Smooth muscle cell (in vitro differentiated cells): ENCODE measurements around the gene ATP6V1B1. TPM values are rescaled to one million over a fixed set of nuclear protein-coding genes. Genes with fewer than 3 reads are reported as not detected.

Experiments used
- DNase-seq: peaks from one replicate; lab custom pipeline; 2025; ENCODE audit not compliant: unreplicated experiment; lab: John Stamatoyannopoulos, UW
- H2AFZ ChIP-seq: fragments of 200-600 bp; sonication (generic); 2 replicates; pipeline ENCODE4 v1.6.0; 2016; ENCODE audit warnings: antibody characterized with exemption, low read depth, mild to moderate bottlenecking
- H3F3A ChIP-seq: fragments of 200-600 bp; sonication (generic); 2 replicates; pipeline ENCODE4 v1.6.0; 2017; ENCODE audit warnings: antibody characterized with exemption, low read depth
- H3K27ac ChIP-seq: fragments of 200-600 bp; sonication (generic); 2 replicates; pipeline ENCODE4 v1.5.1; 2016; ENCODE audit warnings: low read depth, mild to moderate bottlenecking
- H3K27me3 ChIP-seq: fragments of 200-600 bp; sonication (generic); 2 replicates; pipeline ENCODE4 v1.6.1; 2016; ENCODE audit warnings: low read depth, mild to moderate bottlenecking
- H3K36me3 ChIP-seq: fragments of 200-600 bp; sonication (generic); 2 replicates; pipeline ENCODE4 v1.5.1; 2016; ENCODE audit warnings: low read depth
- H3K4me1 ChIP-seq: fragments of 200-600 bp; sonication (generic); 2 replicates; pipeline ENCODE4 v1.5.1; 2016; ENCODE audit warnings: low read depth
- H3K4me2 ChIP-seq: fragments of 200-600 bp; sonication (generic); 2 replicates; pipeline ENCODE4 v1.6.0; 2016; ENCODE audit warnings: mild to moderate bottlenecking
- H3K4me3 ChIP-seq: fragments of 200-600 bp; sonication (generic); 2 replicates; pipeline ENCODE4 v1.5.1; 2016; ENCODE audit warnings: mild to moderate bottlenecking
- H3K79me2 ChIP-seq: fragments of 200-600 bp; sonication (generic); 2 replicates; pipeline ENCODE4 v1.6.0; 2016; ENCODE audit warnings: low read depth, mild to moderate bottlenecking
- H3K9ac ChIP-seq: fragments of 200-600 bp; sonication (generic); 2 replicates; pipeline ENCODE4 v1.6.0; 2016; ENCODE audit warnings: low read depth
- H3K9me3 ChIP-seq: fragments of 200-600 bp; sonication (generic); replicated peaks from 2 replicates; pipeline ENCODE4 v1.5.1; 2016; ENCODE audit warnings: low read depth
- H4K20me1 ChIP-seq: fragments of 200-600 bp; sonication (generic); 2 replicates; pipeline ENCODE4 v1.6.0; 2016; ENCODE audit warnings: low read depth
- CTCF ChIP-seq: fragments of 200-600 bp; sonication (generic); IDR thresholded peaks from 2 replicates; pipeline ENCODE4 v1.5.1; 2017; ENCODE audit warnings: borderline replicate concordance, mild to moderate bottlenecking, antibody characterized with exemption; ENCODE audit not compliant: insufficient read depth, poor library complexity, severe bottlenecking
- WGBS: methylation state at CpG from one replicate; pipeline ENCODE4 v1.1.7; 2016; ENCODE audit warnings: low lambda C conversion rate; 5-methylcytosine and 5-hydroxymethylcytosine counted together
- polyA plus RNA-seq: library from polyadenylated mRNA; unstranded; fragments of >200 nt; fragmentation: Nextera tagmentation; extraction: Ambion mirVana; gene quantifications from 2 replicates; pipeline ENCODE4 v1.2.1, GENCODE V29; 2016
- total RNA-seq: library from RNA; depleted of rRNA; stranded (reverse); fragments of >200 nt; gene quantifications from 2 replicates; pipeline ENCODE4 v1.2.3, GENCODE V29; 2014

The ATP6V1B1 gene
- total and polyA plus RNA-seq, 2 experiments from 2014 or later = 0.59 TPM; not detected in 1

DNA sequence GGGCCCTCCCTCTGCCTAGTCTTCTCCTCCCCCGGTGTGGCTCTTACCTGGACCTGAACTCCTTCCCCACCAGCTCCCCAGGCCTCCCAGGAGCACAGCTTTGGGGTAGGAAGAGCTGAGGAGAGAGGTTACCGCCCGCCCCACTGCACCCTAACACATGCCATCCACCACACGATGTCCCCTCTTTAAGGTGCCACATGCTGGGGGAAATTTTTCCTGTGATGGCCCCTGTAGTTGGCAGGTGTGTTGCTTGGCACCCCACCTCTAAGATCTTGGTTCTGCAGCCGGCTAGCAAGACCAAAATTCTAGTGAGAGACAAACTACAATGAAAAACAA is 65.9 kb downstream of the ATP6V1B1 start:
- Histone ChIP-seq H3K9me3 (no peaks in the 10 kb centered on the region), H3F3A (no peaks in the 10 kb centered on the region), H2AFZ (no peak overlapping the region), H3K4me3 (no peak overlapping the region), H3K27ac (no peak overlapping the region), H3K9ac (no peak overlapping the region), H3K4me2 (no peak overlapping the region), H3K79me2 (no peaks in the 10 kb centered on the region), H3K27me3 (no peaks in the 10 kb centered on the region), H3K36me3 (no peaks in the 10 kb centered on the region), H3K4me1 (peaks cover 10% of the 10 kb centered on the region), H4K20me1 (no peaks in the 10 kb centered on the region)
- no peak for TF ChIP-seq CTCF
- no peak for DNase-seq
- WGBS = 85% methylated on average over 5 of the region's 5 CpGs

- no peaks in the 10 kb centered on the region for H4K20me1 ChIP-seq
- no peak for TF ChIP-seq CTCF
- no peak overlapping the region for H3K27ac ChIP-seq
These were observed 66.4 kb downstream of the ATP6V1B1 start for GRCh38 chr2:71001981-71002570.

DNA sequence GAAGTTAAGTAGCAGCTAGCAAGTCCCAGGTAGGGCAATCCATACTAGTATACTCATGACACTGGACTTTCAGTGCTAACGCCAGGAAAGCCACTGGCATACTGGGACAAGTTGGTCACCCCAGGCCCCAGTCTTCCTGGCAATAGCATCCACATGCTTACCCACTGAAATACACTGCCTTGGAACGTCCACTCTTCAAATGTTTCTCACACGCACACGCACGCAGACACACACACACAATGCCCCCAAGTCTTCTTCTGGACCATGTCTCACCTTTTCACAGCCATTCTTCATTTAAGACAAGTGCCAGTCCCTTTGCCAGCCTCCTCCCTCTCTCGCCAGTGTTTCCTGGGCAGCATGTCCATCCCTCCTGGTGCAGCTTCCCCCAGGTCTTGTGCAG is 67.7 kb downstream of the ATP6V1B1 start:
- Histone ChIP-seq H3K27me3 (no peaks in the 10 kb centered on the region), H3K36me3 (no peaks in the 10 kb centered on the region), H3K9ac (no peak overlapping the region), H4K20me1 (no peaks in the 10 kb centered on the region), H3F3A (no peaks in the 10 kb centered on the region), H3K4me2 (no peak overlapping the region), H3K4me3 (no peak overlapping the region), H3K79me2 (no peaks in the 10 kb centered on the region), H3K4me1 (peaks cover 10% of the 10 kb centered on the region), H3K27ac (no peak overlapping the region), H2AFZ (no peak overlapping the region), H3K9me3 (no peaks in the 10 kb centered on the region)
- 92% methylated on average over 6 of the region's 6 CpGs for WGBS
- no peak for DNase-seq
- no peak for TF ChIP-seq CTCF

More at GRCh38 chr2:71001981-71002570, 66.4 kb downstream of the ATP6V1B1 start:
- no peaks in the 10 kb centered on the region for H3K79me2 ChIP-seq
- H3K9ac ChIP-seq = no peak overlapping the region
- no peak for DNase-seq
- peaks cover 10% of the 10 kb centered on the region for H3K4me1 ChIP-seq
- H3F3A ChIP-seq = no peaks in the 10 kb centered on the region
- no peak overlapping the region for H3K4me2 ChIP-seq
- WGBS = 31% methylated on average over 11 of the region's 11 CpGs
- no peaks in the 10 kb centered on the region for H3K9me3 ChIP-seq
- no peaks in the 10 kb centered on the region for H3K36me3 ChIP-seq
- no peaks in the 10 kb centered on the region for H3K27me3 ChIP-seq
- H3K4me3 ChIP-seq = no peak overlapping the region
- H2AFZ ChIP-seq = peak overlapping the region; percentile 5

DNA sequence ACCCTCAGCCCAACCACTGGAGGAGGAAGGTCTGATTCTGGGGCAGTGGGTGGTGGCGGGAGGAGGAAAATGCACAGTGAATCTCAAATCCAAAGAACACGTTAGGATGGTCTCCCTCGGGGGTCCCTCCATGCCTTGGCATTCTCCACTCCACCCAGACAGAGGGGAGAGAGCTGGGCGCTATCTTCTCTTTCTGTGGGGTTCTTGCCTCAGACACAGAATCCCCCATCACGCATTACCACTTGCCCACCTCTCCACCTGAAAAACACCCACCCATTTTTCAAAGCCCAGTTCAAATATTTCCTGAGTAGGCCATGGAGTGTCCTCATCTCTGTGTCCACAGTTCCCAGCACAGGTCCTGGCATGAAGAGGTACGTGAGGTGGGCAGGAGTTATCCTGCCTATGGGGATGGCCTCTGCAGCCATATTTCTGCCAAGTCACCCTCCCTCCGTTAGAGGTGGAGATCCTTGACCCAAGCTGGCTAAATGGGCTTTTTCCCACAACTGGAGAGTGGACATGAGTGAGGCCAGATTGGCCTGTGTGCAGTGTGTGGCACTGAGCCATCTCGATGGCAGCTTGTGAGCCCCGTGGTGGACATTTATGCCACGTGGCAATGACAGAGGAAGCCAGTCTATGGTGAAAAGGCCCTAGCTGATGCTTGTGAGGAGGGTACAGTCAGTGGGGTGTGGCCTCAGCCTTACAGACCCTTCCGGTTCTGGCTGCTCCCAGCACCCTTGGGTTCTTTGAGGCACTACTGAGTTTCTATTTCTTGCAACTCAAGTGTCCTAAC is 68.5 kb downstream of the ATP6V1B1 start:
- peaks cover 10% of the 10 kb centered on the region for H3K4me1 ChIP-seq
- no peak for TF ChIP-seq CTCF
- no peaks in the 10 kb centered on the region for H3K79me2 ChIP-seq
- no peaks in the 10 kb centered on the region for H3K9me3 ChIP-seq
- H3K27me3 ChIP-seq = no peaks in the 10 kb centered on the region
- H3K9ac ChIP-seq = no peak overlapping the region
- no peak overlapping the region for H2AFZ ChIP-seq
- 93% methylated on average over 11 of the region's 11 CpGs for WGBS
- no peaks in the 10 kb centered on the region for H3F3A ChIP-seq
- H4K20me1 ChIP-seq = no peaks in the 10 kb centered on the region
- no peak overlapping the region for H3K27ac ChIP-seq
- H3K4me2 ChIP-seq = no peak overlapping the region
- no peak overlapping the region for H3K4me3 ChIP-seq
- DNase-seq = no peak
- no peaks in the 10 kb centered on the region for H3K36me3 ChIP-seq
